BJ (cell line): ENCODE data around the gene C21orf91. TPM values are rescaled to one million over a fixed set of nuclear protein-coding genes. Genes with fewer than 3 reads are reported as not detected.

Source experiments
- CTCF ChIA-PET: fragments of 350-600 bp; formaldehyde crosslinking; extraction: SDS; loops from one replicate; lab custom pipeline; 2021; ENCODE audit warnings: antibody characterized with exemption, inconsistent platforms; lab: Yijun Ruan, JAX
- POLR2A ChIA-PET: fragments of 300-600 bp; sonication (Branson Sonifier 250); formaldehyde crosslinking; extraction: SDS; loops from one replicate; lab custom pipeline; 2021; ENCODE audit warnings: antibody characterized with exemption; lab: Charles Lee
- DNase-seq: peaks from one replicate; pipeline ENCODE4 v3.0.0-alpha.2; 2011; ENCODE audit warnings: low read depth
- H3K27me3 ChIP-seq: 2 replicates; pipeline ENCODE4 v1.6.0; 2011; ENCODE audit warnings: low read length; ENCODE audit not compliant: control insufficient read depth, insufficient read depth
- H3K36me3 ChIP-seq: 2 replicates; pipeline ENCODE4 v1.5.1; 2011; ENCODE audit warnings: low read length; ENCODE audit not compliant: control insufficient read depth, insufficient read depth
- H3K4me3 ChIP-seq: 2 replicates; pipeline ENCODE4 v1.5.1; 2011; ENCODE audit warnings: low read depth, mild to moderate bottlenecking, control low read depth, low read length
- CTCF ChIP-seq: IDR thresholded peaks from 2 replicates; pipeline ENCODE4 v1.5.1; 2011; ENCODE audit warnings: low read depth, mild to moderate bottlenecking, control low read depth, inconsistent platforms, low read length, moderate library complexity; ENCODE audit not compliant: insufficient read depth
- polyA plus RNA-seq: library from polyadenylated mRNA; depleted of rRNA; stranded (reverse); fragments of >200 nt; gene quantifications from 2 replicates; pipeline ENCODE4 v1.2.3, GENCODE V29; 2011

C21orf91 gene
- polyA plus RNA-seq, 1 experiment: 3.4 TPM

DNA sequence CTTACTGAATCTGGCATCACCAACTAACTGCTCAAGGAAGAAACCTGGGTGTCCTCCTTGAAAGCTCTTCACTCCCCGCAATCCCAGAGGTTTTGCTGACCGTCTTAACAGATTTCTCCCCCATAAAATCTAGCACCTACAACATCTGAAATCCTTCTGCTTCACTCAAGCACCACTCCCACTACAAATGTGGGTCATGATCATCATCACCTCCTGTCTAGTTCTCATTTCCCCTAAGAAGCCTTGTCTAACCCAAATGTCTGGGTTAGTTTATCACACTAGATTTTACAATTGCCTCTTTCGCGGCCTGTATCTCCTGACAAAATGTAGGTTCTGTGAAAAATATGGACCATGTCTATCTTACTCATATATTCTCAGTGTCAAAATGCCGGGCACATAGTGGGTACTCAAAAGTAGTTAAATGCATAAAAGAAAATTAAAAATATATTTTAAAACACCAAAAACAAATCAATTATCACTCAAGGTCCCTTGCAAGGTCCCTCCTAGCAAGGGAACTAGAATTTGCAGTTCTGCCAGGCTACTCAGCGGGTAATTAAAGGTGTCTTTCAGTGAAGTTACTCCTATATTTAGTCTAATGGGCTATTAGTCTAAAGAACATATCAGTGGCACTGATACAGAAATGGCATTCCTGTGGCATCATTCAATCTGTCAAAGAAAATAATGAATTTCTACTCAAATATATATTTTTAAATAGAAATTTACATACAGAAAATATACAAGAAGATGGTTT, 19.6 kb downstream of the C21orf91 start:
- no peak for DNase-seq
- TF ChIP-seq CTCF: no peak
- H3K4me3 ChIP-seq: no peak overlapping the region
- no peaks in the 10 kb centered on the region; the same call in 1 of the 2 replicates for H3K36me3 ChIP-seq
- no peaks in the 10 kb centered on the region for H3K27me3 ChIP-seq
- CTCF ChIA-PET: interaction anchor here (1.1 to 1.7 kb wide), 2 partner anchors 10 to 104 kb away, joined by 3 to 4 read pairs; no protein-coding TSS in a partner anchor
- POLR2A ChIA-PET: no interaction called here

GRCh38 chr21:17798796-17799195, 20.4 kb downstream of the C21orf91 start:
- no peaks in the 10 kb centered on the region for H3K27me3 ChIP-seq
- CTCF ChIA-PET: interaction anchor here (0.8 to 1.1 kb wide), 3 partner anchors 29 to 105 kb away, joined by 3 read pairs; no protein-coding TSS in a partner anchor
- POLR2A ChIA-PET: no interaction called here
- H3K36me3 ChIP-seq: no peaks in the 10 kb centered on the region; the same call in 1 of the 2 replicates
- TF ChIP-seq CTCF: no peak
- H3K4me3 ChIP-seq: no peak overlapping the region
- DNase-seq: no peak

- CTCF ChIA-PET: interaction anchor here (1.1 kb wide), 1 partner anchor 30 kb away, joined by 3 read pairs; no protein-coding TSS in a partner anchor
- DNase-seq: no peak
- Histone ChIP-seq H3K4me3 (no peak overlapping the region), H3K36me3 (no peaks in the 10 kb centered on the region; the same call in none of the 2 replicates), H3K27me3 (no peaks in the 10 kb centered on the region)
- POLR2A ChIA-PET: no interaction called here
- no peak for TF ChIP-seq CTCF
Measured at GRCh38 chr21:17797967-17798366, 21.2 kb downstream of the C21orf91 start.

- POLR2A ChIA-PET: no interaction called here
- no peaks in the 10 kb centered on the region for H3K27me3 ChIP-seq
- H3K36me3 ChIP-seq: no peaks in the 10 kb centered on the region; the same call in none of the 2 replicates
- TF ChIP-seq CTCF: no peak
- no peak overlapping the region for H3K4me3 ChIP-seq
- CTCF ChIA-PET: no interaction called here
- no peak for DNase-seq
Measured at GRCh38 chr21:17796503-17796902, 22.7 kb downstream of the C21orf91 start.

- ChIA-PET CTCF (no interaction called here), POLR2A (no interaction called here)
- Histone ChIP-seq H3K36me3 (no peaks in the 10 kb centered on the region; the same call in none of the 2 replicates), H3K27me3 (no peaks in the 10 kb centered on the region), H3K4me3 (no peak overlapping the region)
- TF ChIP-seq CTCF: no peak
- no peak for DNase-seq
Measured at GRCh38 chr21:17796037-17796403, 23.1 kb downstream of the C21orf91 start.
